HG02588 (cell line): ENCODE data around the gene FLNC.
A peak's percentile ranks its signal among the peaks of the same experiment; 100 is the strongest.

Experiments
- ATAC-seq: cut with Tn5 transposase; IDR thresholded peaks from one replicate; pipeline ENCODE4 v1.9.1; 2021; ENCODE audit warnings: mild to moderate bottlenecking, moderate library complexity; ENCODE audit not compliant: unreplicated experiment

FLNC gene

GRCh38 chr7:128859232-128860157 is 29.3 kb downstream of the FLNC start:
- ATAC-seq, result no peak

GRCh38 chr7:128860158-128861073 is 30.2 kb downstream of the FLNC start:
- ATAC-seq, result no peak

GRCh38 chr7:128861957-128862570 is 31.9 kb downstream of the FLNC start:
- no peak for ATAC-seq

- ATAC-seq, result peak; percentile 84
Observed at GRCh38 chr7:128862571-128863432, 32.6 kb downstream of the FLNC start, which contains the start of gene ATP6V1F. ATP6V1F (plus strand) TSS chr7:128862856; CDS start chr7:128862905, 49 bp downstream.

- ATAC-seq, result no peak
Observed at GRCh38 chr7:128863433-128863989, 33.3 kb downstream of the FLNC start.

GRCh38 chr7:128865303-128865702 is 35.1 kb downstream of the FLNC start:
- ATAC-seq, result no peak

GRCh38 chr7:128865996-128866877 is 36.0 kb downstream of the FLNC start:
- no peak for ATAC-seq

GRCh38 chr7:128867241-128867640 is 37.0 kb downstream of the FLNC start:
- ATAC-seq, result no peak

GRCh38 chr7:128867842-128868623 is 37.8 kb downstream of the FLNC start:
- ATAC-seq, result no peak

- no peak for ATAC-seq
Observed at GRCh38 chr7:128868624-128869137, 38.5 kb downstream of the FLNC start.

GRCh38 chr7:128869138-128869943 is 39.1 kb downstream of the FLNC start:
- peak; percentile 44 for ATAC-seq

GRCh38 chr7:128869944-128870285 is 39.7 kb downstream of the FLNC start:
- ATAC-seq, result peak; percentile 17

- no peak for ATAC-seq
Observed at GRCh38 chr7:128871050-128871449, 40.8 kb downstream of the FLNC start.

GRCh38 chr7:128872394-128872824 is 42.2 kb downstream of the FLNC start:
- ATAC-seq, result no peak

- no peak for ATAC-seq
Observed at GRCh38 chr7:128873234-128873633, 43.0 kb downstream of the FLNC start.

GRCh38 chr7:128874140-128875031 is 44.2 kb downstream of the FLNC start:
- ATAC-seq, result no peak
